HG03139 (cell line): Measurements from ENCODE around the gene LRRC7.

Source experiments
- ATAC-seq: cut with Tn5 transposase; IDR thresholded peaks from one replicate; pipeline ENCODE4 v1.9.1; 2021; ENCODE audit not compliant: unreplicated experiment

LRRC7 gene

GRCh38 chr1:69765951-69766350, 198.2 kb downstream of the LRRC7 start:
- ATAC-seq = no peak

DNA sequence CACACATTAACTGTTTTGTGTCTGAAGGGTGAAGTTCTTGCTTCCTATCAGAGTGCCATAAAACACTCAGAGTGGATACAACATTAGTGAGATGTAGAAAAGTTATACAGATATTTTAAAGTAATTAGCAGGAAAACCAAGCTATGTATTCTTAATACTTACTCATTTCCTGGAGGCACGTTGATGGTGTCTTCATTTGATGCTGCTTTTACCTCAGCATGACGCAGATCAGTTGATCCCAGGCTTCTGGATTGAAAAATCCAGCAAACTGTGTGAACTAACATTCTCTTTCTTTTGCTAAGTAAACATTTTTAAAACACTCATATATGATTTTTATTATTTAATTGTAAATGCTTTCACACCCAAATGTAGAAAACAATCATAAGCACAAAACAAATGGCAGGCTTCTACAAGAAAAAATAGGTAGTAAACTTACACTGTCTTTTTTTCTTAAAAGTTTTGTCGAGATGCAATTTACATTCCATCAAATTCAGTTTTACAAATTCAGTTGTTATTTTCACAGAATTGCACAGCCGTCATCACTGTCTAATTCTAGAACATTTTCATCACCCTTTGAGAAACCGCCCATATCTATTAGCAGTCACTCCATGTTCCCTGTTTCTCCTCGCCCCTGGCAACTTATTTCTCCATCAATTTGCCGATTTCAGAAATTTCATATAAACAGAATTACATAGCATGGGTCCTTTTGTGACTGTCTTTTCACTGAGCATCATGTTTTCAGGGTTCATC, 198.9 kb downstream of the LRRC7 start:
- no peak for ATAC-seq

GRCh38 chr1:69776555-69776954, 208.8 kb downstream of the LRRC7 start:
- no peak for ATAC-seq

DNA sequence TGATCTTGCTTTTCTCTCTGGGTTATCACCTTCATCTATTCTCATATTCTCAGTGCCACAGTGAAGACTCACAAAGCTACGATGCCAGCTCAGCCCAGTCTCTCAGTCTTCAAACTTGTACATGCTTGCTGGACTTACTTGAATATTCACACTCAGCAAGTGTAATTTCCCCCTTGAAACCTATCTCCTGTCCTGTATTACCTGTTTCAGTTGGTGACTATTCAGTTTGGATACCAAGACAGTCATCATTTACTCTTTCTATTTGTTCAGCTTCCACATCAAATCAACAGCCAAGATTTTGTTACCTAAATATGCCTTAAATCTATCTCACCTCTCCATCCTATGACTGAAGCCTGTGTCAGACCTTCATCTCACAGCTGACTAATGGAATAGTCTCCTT, 209.7 kb downstream of the LRRC7 start:
- no peak for ATAC-seq

- ATAC-seq = no peak
Observed at GRCh38 chr1:69777971-69778370, 210.2 kb downstream of the LRRC7 start.

GRCh38 chr1:69787151-69787550, 219.4 kb downstream of the LRRC7 start:
- ATAC-seq = no peak

GRCh38 chr1:69791311-69791710, 223.6 kb downstream of the LRRC7 start:
- ATAC-seq = no peak

- ATAC-seq = no peak
Observed at GRCh38 chr1:69794831-69795230, 227.1 kb downstream of the LRRC7 start.

- ATAC-seq = no peak
Observed at GRCh38 chr1:69814926-69815325, 247.2 kb downstream of the LRRC7 start.

DNA sequence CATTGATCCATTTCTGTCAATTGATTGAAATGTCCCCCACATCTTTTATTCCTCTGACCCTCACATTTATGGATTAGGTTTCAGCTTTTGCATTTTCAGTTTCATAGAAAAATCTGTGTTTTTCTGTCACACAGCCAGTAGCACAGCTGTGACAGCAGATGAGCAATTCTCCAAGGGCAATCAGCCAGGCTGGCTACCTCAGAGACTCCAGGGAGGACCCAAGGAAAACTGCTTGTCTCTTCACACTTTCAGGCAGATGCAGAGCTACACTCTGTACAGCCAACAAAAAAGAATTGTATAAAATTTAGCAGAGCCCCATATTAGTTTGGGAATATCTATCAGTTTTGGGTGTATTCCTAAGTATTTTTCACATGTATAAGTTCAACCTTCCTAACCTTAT, 257.2 kb downstream of the LRRC7 start:
- no peak for ATAC-seq

GRCh38 chr1:69827732-69828131, 260.0 kb downstream of the LRRC7 start:
- no peak for ATAC-seq

DNA sequence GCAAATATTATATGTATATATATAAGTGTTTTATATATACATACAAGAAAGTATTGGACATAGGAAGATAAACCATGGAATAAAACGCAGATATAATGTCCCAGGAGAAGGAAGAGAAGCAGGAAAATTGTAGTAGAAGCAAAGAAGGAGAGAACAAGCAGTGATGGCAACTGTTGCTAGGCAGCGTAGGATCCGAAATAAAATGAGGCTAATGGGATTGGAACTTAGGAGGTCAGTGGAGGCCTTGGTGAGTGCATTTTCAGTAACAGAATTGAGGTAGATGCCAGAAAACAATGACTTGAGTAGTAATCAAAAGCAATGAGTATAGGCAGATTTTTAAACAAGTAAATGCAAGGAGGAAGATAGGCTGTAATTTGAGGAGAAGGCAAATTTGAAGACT, 265.8 kb downstream of the LRRC7 start:
- no peak for ATAC-seq

GRCh38 chr1:69834336-69834735, 266.6 kb downstream of the LRRC7 start:
- ATAC-seq = no peak

- no peak for ATAC-seq
Observed at GRCh38 chr1:69835955-69836354, 268.2 kb downstream of the LRRC7 start.

DNA sequence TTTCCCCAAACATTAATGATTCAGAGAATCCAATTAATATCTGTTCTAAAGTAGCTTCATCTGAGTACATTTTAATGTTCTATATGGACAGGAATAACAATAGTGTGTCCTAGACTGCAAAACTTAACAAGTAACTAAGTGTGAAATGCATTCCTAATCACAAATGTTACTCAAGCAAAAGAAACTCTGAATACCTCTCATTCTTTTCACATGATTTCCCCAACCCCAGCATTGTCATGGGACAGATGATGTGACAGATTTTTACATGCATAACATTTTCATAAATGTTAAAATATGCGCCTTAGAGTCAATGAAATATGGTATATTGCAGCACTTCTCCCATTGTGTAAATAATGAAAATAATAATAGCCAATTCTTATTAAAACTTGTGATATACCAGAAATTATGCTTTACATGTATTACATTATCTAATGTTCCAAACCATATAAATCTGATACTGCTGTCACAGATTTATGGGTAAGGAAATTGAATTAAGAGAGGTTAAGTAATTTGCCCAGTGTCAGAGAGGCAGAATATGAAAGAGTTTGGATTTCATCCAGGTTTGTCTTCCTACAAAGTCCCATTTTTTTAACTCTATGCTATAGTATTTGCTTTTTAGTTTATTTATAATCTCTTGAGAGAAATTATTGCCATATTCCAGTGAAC, 269.4 kb downstream of the LRRC7 start:
- ATAC-seq = no peak

DNA sequence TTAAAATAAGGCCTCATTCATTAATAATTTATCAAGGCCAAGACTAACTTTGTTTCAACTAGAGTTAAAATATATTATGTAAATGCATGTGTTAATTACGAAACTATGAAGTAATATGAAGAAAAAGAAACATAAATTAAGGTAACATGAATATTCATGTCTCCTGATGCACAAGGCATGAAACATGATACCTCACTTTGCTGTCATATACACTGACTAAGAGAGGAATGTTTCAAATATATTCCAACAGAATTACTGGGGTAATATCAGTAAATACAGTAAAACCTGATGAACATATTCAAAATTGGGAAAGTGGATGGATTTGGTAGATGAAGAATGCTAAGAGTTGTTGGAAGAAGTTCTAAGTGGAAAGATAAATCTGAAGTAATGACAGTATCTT, 274.6 kb downstream of the LRRC7 start:
- no peak for ATAC-seq

DNA sequence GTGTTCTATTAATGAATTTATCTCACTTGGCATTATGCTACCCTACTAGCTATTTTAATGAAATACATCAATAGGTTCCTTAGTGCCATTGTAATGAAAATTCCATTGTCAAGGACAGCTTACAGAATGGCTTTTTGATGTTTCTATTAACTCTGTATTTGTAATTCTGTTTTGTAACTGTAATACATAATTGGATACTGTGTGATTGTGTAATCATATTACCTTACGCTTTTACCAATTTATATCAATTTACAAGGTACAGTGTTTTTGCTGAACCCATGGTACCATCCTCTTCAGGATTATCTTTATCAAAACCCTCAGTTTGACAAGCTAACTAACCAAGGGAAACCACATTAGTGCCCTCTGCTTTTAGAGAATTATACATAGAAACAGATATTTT, 277.9 kb downstream of the LRRC7 start:
- no peak for ATAC-seq

DNA sequence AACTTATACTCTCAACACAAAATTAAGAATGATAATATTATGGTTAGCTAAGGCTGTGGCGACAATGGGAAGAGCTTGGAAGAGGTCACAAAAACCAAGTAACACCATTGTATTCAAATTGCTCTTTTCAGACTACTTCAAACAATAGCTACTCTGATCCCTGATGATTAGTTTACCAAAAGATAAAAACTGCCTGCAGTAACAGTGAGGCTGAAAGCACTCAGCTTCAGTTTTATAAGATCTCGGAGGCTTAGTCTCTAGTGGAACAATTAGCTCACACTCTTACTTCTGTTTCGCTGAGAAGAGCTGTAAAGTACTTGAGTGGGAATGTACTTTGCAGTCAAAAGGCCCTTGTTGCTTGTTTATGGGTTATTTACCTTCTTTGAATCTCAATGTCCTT, 278.5 kb downstream of the LRRC7 start:
- ATAC-seq = no peak

- no peak for ATAC-seq
Observed at GRCh38 chr1:69847670-69848069, 279.9 kb downstream of the LRRC7 start.

GRCh38 chr1:69852151-69852550, 284.4 kb downstream of the LRRC7 start:
- no peak for ATAC-seq

DNA sequence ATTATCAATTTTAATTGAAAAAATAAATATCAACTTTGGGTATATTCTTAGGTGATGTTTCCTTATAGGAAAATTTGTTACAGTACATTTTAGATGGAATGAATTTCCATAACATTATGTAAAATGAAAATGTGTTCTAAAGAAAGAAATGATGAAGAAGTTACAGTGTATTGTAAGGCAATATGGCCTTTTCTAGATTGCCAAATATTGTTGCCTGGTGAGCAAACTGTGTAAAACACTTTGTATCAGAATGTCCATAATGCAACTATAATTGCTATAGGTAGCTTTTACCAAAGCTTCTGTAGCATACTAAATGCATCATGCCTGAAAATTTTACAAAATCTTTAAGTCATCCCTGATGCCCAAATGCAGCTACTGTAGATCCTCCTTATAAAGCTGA, 285.0 kb downstream of the LRRC7 start:
- ATAC-seq = no peak

DNA sequence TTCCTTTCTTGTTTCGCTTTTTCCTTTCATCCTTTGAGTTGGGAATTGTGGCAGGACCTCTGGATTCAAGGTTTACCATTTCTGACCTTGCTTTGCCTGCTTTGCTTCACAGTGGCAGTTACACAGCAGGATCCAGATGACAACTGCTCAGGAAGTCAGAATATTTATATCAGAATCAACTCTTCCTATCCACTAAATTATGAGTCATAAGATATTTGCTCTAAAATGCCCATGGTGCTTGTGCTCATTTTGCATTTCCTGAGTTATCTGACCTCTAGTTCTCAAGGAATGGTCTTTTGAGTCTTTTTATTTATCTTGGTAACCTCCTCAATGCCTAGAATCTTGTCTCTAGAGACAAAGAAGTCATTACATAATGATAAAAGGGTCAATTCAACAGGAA, 290.8 kb downstream of the LRRC7 start:
- ATAC-seq = no peak

DNA sequence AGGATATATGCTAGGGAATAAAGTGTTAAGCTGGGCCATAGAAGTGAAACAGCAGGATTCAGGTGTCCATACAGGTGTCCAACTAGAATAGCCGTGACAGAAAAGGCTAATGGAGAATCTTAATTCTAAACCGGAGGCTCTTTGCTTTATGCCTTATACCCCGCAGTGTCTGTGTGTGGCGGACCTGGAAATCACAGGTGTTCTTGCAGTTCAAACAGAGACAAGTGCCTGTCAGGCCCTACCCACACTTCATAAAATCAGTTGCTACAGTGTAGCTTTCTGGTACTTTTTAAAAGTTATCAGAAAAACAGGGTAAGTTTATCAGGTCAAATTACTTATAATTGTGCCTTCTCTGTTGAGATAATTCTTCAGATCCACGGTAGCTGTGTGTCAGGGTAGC, 293.9 kb downstream of the LRRC7 start:
- ATAC-seq = no peak
